Loucy (cell line): ENCODE results near the gene NOS3.

Source experiments
- H2AFZ ChIP-seq: fragments of 200-600 bp; sonication (generic); 2 replicates; pipeline ENCODE4 v1.6.0; 2016; ENCODE audit warnings: antibody characterized with exemption, mild to moderate bottlenecking, low read length, moderate library complexity
- H3F3A ChIP-seq: fragments of 200-600 bp; 2 replicates; pipeline ENCODE4 v1.6.0; 2016; ENCODE audit warnings: antibody characterized with exemption, low read depth, mild to moderate bottlenecking
- H3K27me3 ChIP-seq: fragments of 200-600 bp; sonication (generic); 2 replicates; pipeline ENCODE4 v1.6.1; 2014; ENCODE audit warnings: low read length, mild to moderate bottlenecking; ENCODE audit not compliant: insufficient read depth, poor library complexity, severe bottlenecking
- H3K36me3 ChIP-seq: fragments of 200-600 bp; sonication (generic); 2 replicates; pipeline ENCODE4 v1.6.1; 2016; ENCODE audit warnings: low read length; ENCODE audit not compliant: insufficient read depth
- H3K4me1 ChIP-seq: fragments of 200-600 bp; sonication (generic); 2 replicates; pipeline ENCODE4 v1.5.1; 2014; ENCODE audit warnings: low read length, mild to moderate bottlenecking; ENCODE audit not compliant: insufficient read depth, poor library complexity, severe bottlenecking
- H3K4me2 ChIP-seq: fragments of 200-600 bp; sonication (generic); 2 replicates; pipeline ENCODE4 v1.6.0; 2014; ENCODE audit warnings: antibody characterized with exemption, low read length, low read depth, mild to moderate bottlenecking; ENCODE audit not compliant: poor library complexity, severe bottlenecking
- H3K4me3 ChIP-seq: fragments of 200-600 bp; sonication (generic); 2 replicates; pipeline ENCODE4 v1.5.1; 2014; ENCODE audit warnings: low read length, mild to moderate bottlenecking, mixed read lengths; ENCODE audit not compliant: poor library complexity, severe bottlenecking
- H3K79me2 ChIP-seq: fragments of 200-600 bp; sonication (generic); 2 replicates; pipeline ENCODE4 v1.6.1; 2014; ENCODE audit warnings: low read length; ENCODE audit not compliant: insufficient read depth
- H3K9ac ChIP-seq: fragments of 200-600 bp; sonication (generic); 2 replicates; pipeline ENCODE4 v1.6.0; 2014; ENCODE audit warnings: mild to moderate bottlenecking, low read depth, low read length, moderate library complexity; ENCODE audit not compliant: poor library complexity, severe bottlenecking
- H3K9me2 ChIP-seq: fragments of 200-600 bp; sonication (generic); replicated peaks from 2 replicates; pipeline ENCODE4 v1.6.1; 2016; ENCODE audit warnings: low read depth, low read length, mixed read lengths
- H3K9me3 ChIP-seq: fragments of 200-600 bp; sonication (generic); 2 replicates; pipeline ENCODE4 v1.6.1; 2014; ENCODE audit warnings: mild to moderate bottlenecking, antibody characterized with exemption, low read length, low read depth; ENCODE audit not compliant: insufficient read depth
- H4K20me1 ChIP-seq: fragments of 200-600 bp; sonication (generic); 2 replicates; pipeline ENCODE4 v1.6.0; 2014; ENCODE audit warnings: antibody characterized with exemption, low read length, mild to moderate bottlenecking; ENCODE audit not compliant: insufficient read depth, poor library complexity, severe bottlenecking
- CTCF ChIP-seq: fragments of 200-600 bp; sonication (generic); conservative IDR thresholded peaks from 2 replicates; pipeline ENCODE4 v1.5.1; 2014; ENCODE audit warnings: mild to moderate bottlenecking, antibody characterized with exemption, low read length
- EZH2phosphoT487 ChIP-seq: fragments of 200-600 bp; IDR thresholded peaks from 2 replicates; pipeline ENCODE4 v1.6.1; 2018; ENCODE audit warnings: antibody characterized with exemption, mild to moderate bottlenecking, moderate library complexity, borderline replicate concordance

Gene NOS3

DNA sequence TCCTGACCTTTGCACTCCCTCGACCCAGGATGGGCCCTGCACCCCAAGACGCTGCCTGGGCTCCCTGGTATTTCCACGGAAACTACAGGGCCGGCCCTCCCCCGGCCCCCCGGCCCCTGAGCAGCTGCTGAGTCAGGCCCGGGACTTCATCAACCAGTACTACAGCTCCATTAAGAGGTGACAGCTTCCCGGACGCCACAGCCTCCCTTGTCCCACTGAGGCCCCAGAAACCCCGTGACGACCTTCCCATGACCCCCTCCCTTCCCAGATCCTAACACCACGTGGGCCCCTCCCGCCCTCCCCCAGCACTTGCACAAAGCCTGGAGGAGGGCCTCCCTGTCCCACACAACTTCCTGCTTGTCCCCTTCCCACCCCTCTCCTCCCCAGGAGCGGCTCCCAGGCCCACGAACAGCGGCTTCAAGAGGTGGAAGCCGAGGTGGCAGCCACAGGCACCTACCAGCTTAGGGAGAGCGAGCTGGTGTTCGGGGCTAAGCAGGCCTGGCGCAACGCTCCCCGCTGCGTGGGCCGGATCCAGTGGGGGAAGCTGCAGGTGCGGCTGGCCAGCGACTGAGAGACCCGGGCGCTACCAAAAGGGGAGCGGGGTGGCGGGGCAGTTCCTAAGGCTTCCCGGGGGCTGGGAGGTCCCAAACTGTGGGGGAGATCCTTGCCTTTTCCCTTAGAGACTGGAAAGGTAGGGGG, 5.7 kb downstream of the NOS3 start:
- no peak overlapping the region for H3K4me3 ChIP-seq

DNA sequence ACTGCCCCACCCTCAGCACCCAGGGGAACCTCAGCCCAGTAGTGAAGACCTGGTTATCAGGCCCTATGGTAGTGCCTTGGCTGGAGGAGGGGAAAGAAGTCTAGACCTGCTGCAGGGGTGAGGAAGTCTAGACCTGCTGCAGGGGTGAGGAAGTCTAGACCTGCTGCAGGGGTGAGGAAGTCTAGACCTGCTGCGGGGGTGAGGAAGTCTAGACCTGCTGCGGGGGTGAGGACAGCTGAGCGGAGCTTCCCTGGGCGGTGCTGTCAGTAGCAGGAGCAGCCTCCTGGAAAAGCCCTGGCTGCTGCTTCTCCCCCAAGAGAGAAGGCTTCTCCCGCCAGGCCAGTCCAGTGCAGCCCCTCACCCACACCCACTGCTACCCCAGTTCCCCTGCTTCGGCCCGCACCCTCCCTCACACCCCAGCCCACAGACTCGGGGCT, 6.3 kb downstream of the NOS3 start:
- H3K4me2 ChIP-seq, result no peak overlapping the region
- H3K9ac ChIP-seq, result no peak overlapping the region
- H3K79me2 ChIP-seq, result no peaks in the 10 kb centered on the region
- no peak overlapping the region for H3K4me3 ChIP-seq
- H3K27me3 ChIP-seq, result no peaks in the 10 kb centered on the region
- H3K4me1 ChIP-seq, result peaks cover 17% of the 10 kb centered on the region
- no peaks in the 10 kb centered on the region for H4K20me1 ChIP-seq
- no peak for TF ChIP-seq CTCF
- H3K9me2 ChIP-seq, result no peaks in the 10 kb centered on the region
- no peaks in the 10 kb centered on the region for H3K9me3 ChIP-seq
- H2AFZ ChIP-seq, result no peak overlapping the region
- no peaks in the 10 kb centered on the region for H3K36me3 ChIP-seq
- no peaks in the 10 kb centered on the region; the same call in 1 of the 2 replicates for H3F3A ChIP-seq

More for the DNA sequence above, 5.7 kb downstream of the NOS3 start:
- H3F3A ChIP-seq, result no peaks in the 10 kb centered on the region; the same call in 1 of the 2 replicates
- no peaks in the 10 kb centered on the region for H3K9me3 ChIP-seq
- H3K4me1 ChIP-seq, result peaks cover 17% of the 10 kb centered on the region
- no peaks in the 10 kb centered on the region for H4K20me1 ChIP-seq
- H3K79me2 ChIP-seq, result no peaks in the 10 kb centered on the region
- H3K27me3 ChIP-seq, result no peaks in the 10 kb centered on the region
- TF ChIP-seq CTCF (no peak), EZH2phosphoT487 (no peak)
- H3K4me2 ChIP-seq, result no peak overlapping the region
- no peaks in the 10 kb centered on the region for H3K9me2 ChIP-seq
- H3K9ac ChIP-seq, result no peak overlapping the region
- H2AFZ ChIP-seq, result no peak overlapping the region
- H3K36me3 ChIP-seq, result no peaks in the 10 kb centered on the region

DNA sequence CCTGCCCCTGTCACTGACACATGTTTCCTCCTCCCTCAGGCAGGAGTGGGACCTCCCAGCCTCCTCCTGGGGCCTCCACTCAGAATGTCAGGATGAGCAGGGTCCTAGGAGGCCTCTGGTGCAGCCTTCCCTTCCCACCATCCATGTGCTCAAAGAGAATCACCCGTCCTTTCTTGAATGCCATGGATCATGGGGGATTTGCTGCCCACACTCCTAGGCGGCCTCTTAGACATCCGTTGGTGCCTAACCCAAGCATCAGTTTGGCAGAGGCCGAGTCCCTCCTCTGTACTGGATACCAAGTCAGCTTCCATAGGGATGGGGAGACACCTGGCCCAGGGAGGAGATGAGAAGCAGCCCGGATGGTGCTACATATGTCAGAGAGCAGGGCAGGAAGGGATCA, 7.0 kb downstream of the NOS3 start:
- Histone ChIP-seq H3F3A (no peaks in the 10 kb centered on the region; the same call in 1 of the 2 replicates), H4K20me1 (no peaks in the 10 kb centered on the region), H3K27me3 (no peaks in the 10 kb centered on the region), H3K4me2 (no peak overlapping the region), H3K79me2 (no peaks in the 10 kb centered on the region), H3K36me3 (no peaks in the 10 kb centered on the region), H3K9me2 (no peaks in the 10 kb centered on the region), H3K9ac (no peak overlapping the region), H3K9me3 (no peaks in the 10 kb centered on the region), H3K4me1 (peaks cover 17% of the 10 kb centered on the region), H3K4me3 (no peak overlapping the region), H2AFZ (no peak overlapping the region)
- TF ChIP-seq CTCF, result no peak
- no peak for TF ChIP-seq EZH2phosphoT487
